ENCODE measurements around the gene SLC44A2.

SLC44A2 gene

DNA sequence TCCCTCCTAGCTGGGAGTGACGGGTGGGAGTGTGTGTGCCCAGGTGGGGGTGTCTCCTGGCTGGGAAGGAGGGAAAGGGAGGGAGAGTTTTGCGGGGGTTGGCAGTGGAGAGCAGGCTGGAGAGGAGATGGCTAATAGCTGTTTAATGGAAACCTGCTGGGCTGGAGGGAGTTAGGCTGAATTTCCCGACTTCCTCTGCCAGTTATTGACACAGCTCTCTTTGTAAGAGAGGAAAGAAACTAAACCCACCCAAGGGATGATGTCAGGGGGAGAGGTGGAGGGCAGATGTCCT lies 18.6 kb downstream of the SLC44A2 start:
- H2BK120ac ChIP-seq (ENCODE audit: low read depth, low read length) = no peak overlapping the region
- H2BK5ac ChIP-seq (ENCODE audit: low read length) = peak overlapping the region; percentile 49
- no peaks in the 10 kb centered on the region for H3K27me3 ChIP-seq (ENCODE audit: control insufficient read depth in 3 of 3, insufficient read depth in 3 of 3, low read depth in 1 of 3, low read length in 3 of 3)
- H4K91ac ChIP-seq (ENCODE audit: low read depth, low read length, poor library complexity) = no peak overlapping the region
- H3K79me1 ChIP-seq (ENCODE audit: low read depth, low read length) = no peaks in the 10 kb centered on the region
- no peak overlapping the region for H3K4me2 ChIP-seq (ENCODE audit: insufficient read depth, low read length, poor library complexity, severe bottlenecking)
- no peak overlapping the region for H3K4ac ChIP-seq (ENCODE audit: low read length)
- H3K23ac ChIP-seq (ENCODE audit: low read depth, low read length, poor library complexity) = no peak overlapping the region
- peak overlapping the region; percentile 25 for H3K14ac ChIP-seq (ENCODE audit: low read length)
- peak overlapping the region; percentile 68 for H3K27ac ChIP-seq (replicated peaks; ENCODE audit: low read length)
- H2AFZ ChIP-seq (ENCODE audit: low read length) = no peak overlapping the region
- H3K9me3 ChIP-seq (replicated peaks in 1 of 2; ENCODE audit: control insufficient read depth in 2 of 2, insufficient read depth in 1 of 2, low read depth in 1 of 2, low read length in 2 of 2) = no peaks in the 10 kb centered on the region
- no peak overlapping the region for H2BK12ac ChIP-seq (ENCODE audit: low read length)
- WGBS, 2 donors (ENCODE audit: extremely low coverage in 2 of 2, insufficient read length in 2 of 2, insufficient replicate concordance in 1 of 2) = no CpG with 5 or more reads among the region's 3 CpGs
- peaks cover 18 to 57% of the 10 kb centered on the region in 2 donors for H3K36me3 ChIP-seq (replicated peaks in 1 of 2; ENCODE audit: control insufficient read depth in 2 of 2, insufficient read depth in 2 of 2, low read length in 2 of 2)
- H2AK5ac ChIP-seq (ENCODE audit: low read depth, low read length) = no peak overlapping the region
- no peak overlapping the region for H3K18ac ChIP-seq (ENCODE audit: low read length)
- no peak for DNase-seq (ENCODE audit: low spot score)
- no peak overlapping the region for H4K8ac ChIP-seq (ENCODE audit: low read depth, low read length)
- no peak overlapping the region for H3K9ac ChIP-seq (ENCODE audit: low read depth, low read length, poor library complexity)
- peaks cover 10 to 17% of the 10 kb centered on the region in 2 donors for H3K4me1 ChIP-seq (ENCODE audit: control insufficient read depth in 2 of 2, insufficient read depth in 1 of 2, low read depth in 1 of 2, low read length in 2 of 2)
- H2BK15ac ChIP-seq (ENCODE audit: low read length) = no peak overlapping the region
- H3K4me3 ChIP-seq (ENCODE audit: low read length in 2 of 2) = no peak overlapping the region

DNA sequence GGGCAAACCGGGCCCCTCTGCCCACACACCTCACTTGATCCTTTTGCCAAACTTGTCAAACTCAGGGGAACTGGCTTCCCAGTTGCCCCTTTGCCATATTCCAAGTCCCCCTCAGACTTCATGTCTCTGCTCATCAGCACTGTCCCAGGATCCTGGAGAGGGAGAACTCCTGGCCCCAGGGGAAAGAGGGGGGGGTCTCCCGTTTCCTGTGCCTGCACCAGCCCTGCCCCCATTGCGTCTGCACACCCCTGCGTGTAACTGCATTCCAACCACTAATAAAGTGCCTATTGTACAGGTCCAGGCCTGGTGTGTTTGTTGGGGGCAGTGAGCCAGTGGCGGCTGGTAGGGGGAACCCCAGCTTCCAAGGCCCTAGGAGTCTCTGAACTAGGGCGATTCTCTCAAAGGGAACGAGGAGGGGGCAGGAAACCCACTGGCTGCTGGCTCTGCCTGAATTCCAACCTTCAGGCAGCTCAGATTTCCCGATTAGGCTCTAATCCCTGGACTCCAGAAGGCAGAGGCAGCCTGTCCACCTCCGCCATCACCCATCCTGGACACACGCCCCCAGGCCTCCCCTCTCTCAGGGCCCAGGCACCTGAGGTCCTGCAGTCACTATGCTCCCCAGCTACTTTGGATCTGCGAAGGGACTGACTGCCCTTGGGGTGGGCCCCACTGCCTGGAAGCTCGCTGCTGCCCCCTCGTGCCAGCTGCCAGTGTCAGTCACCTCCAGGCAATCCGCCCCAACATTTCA lies 19.1 kb downstream of the SLC44A2 start:
- Histone ChIP-seq H2BK12ac (ENCODE audit: low read length) (no peak overlapping the region), H3K9me3 (replicated peaks in 1 of 2; ENCODE audit: control insufficient read depth in 2 of 2, insufficient read depth in 1 of 2, low read depth in 1 of 2, low read length in 2 of 2) (no peaks in the 10 kb centered on the region), H3K9ac (ENCODE audit: low read depth, low read length, poor library complexity) (peak overlapping the region; percentile 72), H2BK120ac (ENCODE audit: low read depth, low read length) (no peak overlapping the region), H4K8ac (ENCODE audit: low read depth, low read length) (no peak overlapping the region), H3K27me3 (ENCODE audit: control insufficient read depth in 3 of 3, insufficient read depth in 3 of 3, low read depth in 1 of 3, low read length in 3 of 3) (no peaks in the 10 kb centered on the region), H3K27ac (replicated peaks; ENCODE audit: low read length) (peak overlapping the region; percentile 68), H2BK15ac (ENCODE audit: low read length) (no peak overlapping the region), H2AFZ (ENCODE audit: low read length) (no peak overlapping the region), H3K79me1 (ENCODE audit: low read depth, low read length) (no peaks in the 10 kb centered on the region), H3K36me3 (replicated peaks in 1 of 2; ENCODE audit: control insufficient read depth in 2 of 2, insufficient read depth in 2 of 2, low read length in 2 of 2) (peaks cover 16 to 52% of the 10 kb centered on the region in 2 donors), H3K18ac (ENCODE audit: low read length) (peak overlapping the region; percentile 24), H3K4me1 (ENCODE audit: control insufficient read depth in 2 of 2, insufficient read depth in 1 of 2, low read depth in 1 of 2, low read length in 2 of 2) (peaks cover 10 to 17% of the 10 kb centered on the region in 2 donors), H4K91ac (ENCODE audit: low read depth, low read length, poor library complexity) (no peak overlapping the region), H3K23ac (ENCODE audit: low read depth, low read length, poor library complexity) (no peak overlapping the region), H2BK5ac (ENCODE audit: low read length) (peak overlapping the region; percentile 49), H2AK5ac (ENCODE audit: low read depth, low read length) (peak overlapping the region; percentile 11), H3K4me2 (ENCODE audit: insufficient read depth, low read length, poor library complexity, severe bottlenecking) (no peak overlapping the region), H3K14ac (ENCODE audit: low read length) (peak overlapping the region; percentile 25), H3K4ac (ENCODE audit: low read length) (no peak overlapping the region), H3K4me3 (ENCODE audit: low read length in 2 of 2) (no peak overlapping the region)
- peak; percentile 71 for DNase-seq (ENCODE audit: low spot score)
- WGBS, 2 donors (ENCODE audit: extremely low coverage in 2 of 2, insufficient read length in 2 of 2, insufficient replicate concordance in 1 of 2) = no CpG with 5 or more reads among the region's 14 CpGs

DNA sequence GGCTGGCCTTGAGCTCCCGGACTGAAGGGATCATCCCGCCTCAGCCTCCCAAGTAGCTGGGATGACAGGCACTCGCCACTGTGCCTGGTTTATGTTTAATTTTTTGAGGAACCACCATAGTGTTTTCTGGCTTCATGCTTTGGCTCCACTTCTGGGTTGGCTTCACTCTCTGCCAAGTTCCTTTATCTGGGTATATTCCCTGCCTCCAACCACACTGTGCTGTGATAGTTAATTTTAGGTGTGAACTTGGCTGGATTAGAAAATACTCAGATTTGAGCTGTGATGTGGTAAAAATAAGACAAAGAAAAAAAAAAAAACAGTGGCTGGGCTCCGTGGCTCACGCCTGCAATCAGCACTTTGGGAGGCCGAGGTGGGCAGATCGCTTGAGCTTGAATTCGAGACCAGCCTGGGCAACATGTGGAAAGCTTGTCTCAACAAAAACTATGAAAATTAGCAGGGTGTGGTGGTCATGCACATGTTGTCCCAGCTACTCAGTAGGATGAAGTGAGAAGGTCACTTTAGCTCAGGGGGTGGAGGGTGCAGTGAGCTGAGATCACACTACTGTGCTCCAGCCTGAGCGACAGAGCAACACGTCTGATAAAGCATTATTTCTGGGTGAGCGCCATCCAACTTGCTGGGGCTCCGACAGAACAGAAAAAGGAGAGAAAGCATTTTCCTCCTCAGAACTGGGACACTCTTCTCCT lies 21.3 kb downstream of the SLC44A2 start:
- Histone ChIP-seq H2BK120ac (ENCODE audit: low read depth, low read length) (no peak overlapping the region), H4K8ac (ENCODE audit: low read depth, low read length) (no peak overlapping the region), H3K14ac (ENCODE audit: low read length) (no peak overlapping the region), H2AK5ac (ENCODE audit: low read depth, low read length) (no peak overlapping the region), H3K18ac (ENCODE audit: low read length) (no peak overlapping the region), H3K23ac (ENCODE audit: low read depth, low read length, poor library complexity) (no peak overlapping the region), H3K79me1 (ENCODE audit: low read depth, low read length) (no peaks in the 10 kb centered on the region), H3K4me3 (ENCODE audit: low read length in 2 of 2) (no peak overlapping the region), H3K4me2 (ENCODE audit: insufficient read depth, low read length, poor library complexity, severe bottlenecking) (no peak overlapping the region), H2BK15ac (ENCODE audit: low read length) (no peak overlapping the region), H2AFZ (ENCODE audit: low read length) (no peak overlapping the region), H3K27me3 (ENCODE audit: control insufficient read depth in 3 of 3, insufficient read depth in 3 of 3, low read depth in 1 of 3, low read length in 3 of 3) (no peaks in the 10 kb centered on the region), H2BK12ac (ENCODE audit: low read length) (no peak overlapping the region), H3K9me3 (replicated peaks in 1 of 2; ENCODE audit: control insufficient read depth in 2 of 2, insufficient read depth in 1 of 2, low read depth in 1 of 2, low read length in 2 of 2) (no peaks in the 10 kb centered on the region), H3K4me1 (ENCODE audit: control insufficient read depth in 2 of 2, insufficient read depth in 1 of 2, low read depth in 1 of 2, low read length in 2 of 2) (peaks cover 10 to 17% of the 10 kb centered on the region in 2 donors), H3K36me3 (replicated peaks in 1 of 2; ENCODE audit: control insufficient read depth in 2 of 2, insufficient read depth in 2 of 2, low read length in 2 of 2) (peaks cover 9 to 33% of the 10 kb centered on the region in 2 donors), H3K9ac (ENCODE audit: low read depth, low read length, poor library complexity) (no peak overlapping the region), H2BK5ac (ENCODE audit: low read length) (no peak overlapping the region), H3K4ac (ENCODE audit: low read length) (no peak overlapping the region), H3K27ac (replicated peaks; ENCODE audit: low read length) (no peak overlapping the region), H4K91ac (ENCODE audit: low read depth, low read length, poor library complexity) (no peak overlapping the region)
- no peak for DNase-seq (ENCODE audit: low spot score)
- WGBS, 2 donors (ENCODE audit: extremely low coverage in 2 of 2, insufficient read length in 2 of 2, insufficient replicate concordance in 1 of 2) = no CpG with 5 or more reads among the region's 12 CpGs

DNA sequence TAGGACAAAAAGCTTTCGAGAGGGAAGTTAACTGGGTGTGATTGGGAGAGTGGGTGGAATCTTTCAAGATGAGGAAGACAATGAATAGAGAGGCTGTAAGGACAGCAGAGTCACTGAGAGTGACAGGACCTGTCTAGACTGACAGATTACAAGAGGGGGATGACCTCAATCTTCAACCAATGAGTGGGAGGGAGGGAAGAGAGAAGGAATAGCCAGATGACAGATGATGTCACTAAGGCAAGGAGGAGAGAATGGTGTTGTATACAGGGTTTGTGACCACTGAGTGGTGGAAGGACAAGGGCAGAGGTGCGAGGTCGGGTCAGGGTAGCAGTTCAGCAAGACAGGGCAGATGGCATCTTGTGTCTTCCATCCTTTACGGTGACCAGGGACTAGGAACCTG lies 23.0 kb downstream of the SLC44A2 start:
- Histone ChIP-seq H3K18ac (ENCODE audit: low read length) (no peak overlapping the region), H3K4me2 (ENCODE audit: insufficient read depth, low read length, poor library complexity, severe bottlenecking) (no peak overlapping the region), H3K23ac (ENCODE audit: low read depth, low read length, poor library complexity) (no peak overlapping the region), H3K14ac (ENCODE audit: low read length) (no peak overlapping the region), H3K9ac (ENCODE audit: low read depth, low read length, poor library complexity) (peak overlapping the region; percentile 56), H3K27ac (replicated peaks; ENCODE audit: low read length) (no peak overlapping the region), H2BK12ac (ENCODE audit: low read length) (no peak overlapping the region), H2AFZ (ENCODE audit: low read length) (no peak overlapping the region), H3K4ac (ENCODE audit: low read length) (no peak overlapping the region), H2BK15ac (ENCODE audit: low read length) (no peak overlapping the region), H3K4me3 (ENCODE audit: low read length in 2 of 2) (peak overlapping the region in 1 of 2 donors; percentile 25), H2AK5ac (ENCODE audit: low read depth, low read length) (no peak overlapping the region), H3K27me3 (ENCODE audit: control insufficient read depth in 3 of 3, insufficient read depth in 3 of 3, low read depth in 1 of 3, low read length in 3 of 3) (no peaks in the 10 kb centered on the region), H3K9me3 (replicated peaks in 1 of 2; ENCODE audit: control insufficient read depth in 2 of 2, insufficient read depth in 1 of 2, low read depth in 1 of 2, low read length in 2 of 2) (no peaks in the 10 kb centered on the region), H2BK120ac (ENCODE audit: low read depth, low read length) (no peak overlapping the region), H4K91ac (ENCODE audit: low read depth, low read length, poor library complexity) (no peak overlapping the region), H3K4me1 (ENCODE audit: control insufficient read depth in 2 of 2, insufficient read depth in 1 of 2, low read depth in 1 of 2, low read length in 2 of 2) (peaks cover 7 to 16% of the 10 kb centered on the region in 2 donors), H3K79me1 (ENCODE audit: low read depth, low read length) (no peaks in the 10 kb centered on the region), H2BK5ac (ENCODE audit: low read length) (no peak overlapping the region), H4K8ac (ENCODE audit: low read depth, low read length) (no peak overlapping the region), H3K36me3 (replicated peaks in 1 of 2; ENCODE audit: control insufficient read depth in 2 of 2, insufficient read depth in 2 of 2, low read length in 2 of 2) (peaks cover 2 to 21% of the 10 kb centered on the region in 2 donors)
- no CpG with 5 or more reads among the region's 4 CpGs for WGBS, 2 donors (ENCODE audit: extremely low coverage in 2 of 2, insufficient read length in 2 of 2, insufficient replicate concordance in 1 of 2)
- no peak for DNase-seq (ENCODE audit: low spot score)

All from neuronal stem cell (in vitro differentiated cells).